ENCODE results near the gene VDAC2.
"Not testable (repeated sequence)": the region's sequence is repeated elsewhere in the genome, so short reads cannot be mapped to it uniquely, and the experiment has no call there.

DNA sequence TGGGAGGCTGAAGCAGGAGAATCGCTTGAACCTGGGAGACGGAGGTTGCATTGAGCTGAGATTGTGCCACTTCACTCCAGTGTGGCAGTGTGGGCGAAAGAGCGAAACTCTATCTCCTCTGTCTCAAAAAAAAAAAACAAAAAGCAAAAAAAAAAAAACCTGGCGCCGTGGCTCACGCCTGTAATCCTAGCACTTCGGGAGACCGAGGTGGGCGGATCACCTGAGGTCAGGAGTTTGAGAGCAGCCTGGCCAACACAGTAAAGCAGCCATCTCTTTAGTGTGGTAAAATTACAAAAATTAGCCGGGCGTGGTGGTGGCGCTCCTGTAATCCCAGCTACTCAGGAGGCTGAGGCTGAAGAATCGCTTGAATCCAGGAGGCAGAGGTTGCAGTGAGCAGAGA, 4.0 kb upstream of the VDAC2 start:
- TF ChIP-seq, protein P1, sequence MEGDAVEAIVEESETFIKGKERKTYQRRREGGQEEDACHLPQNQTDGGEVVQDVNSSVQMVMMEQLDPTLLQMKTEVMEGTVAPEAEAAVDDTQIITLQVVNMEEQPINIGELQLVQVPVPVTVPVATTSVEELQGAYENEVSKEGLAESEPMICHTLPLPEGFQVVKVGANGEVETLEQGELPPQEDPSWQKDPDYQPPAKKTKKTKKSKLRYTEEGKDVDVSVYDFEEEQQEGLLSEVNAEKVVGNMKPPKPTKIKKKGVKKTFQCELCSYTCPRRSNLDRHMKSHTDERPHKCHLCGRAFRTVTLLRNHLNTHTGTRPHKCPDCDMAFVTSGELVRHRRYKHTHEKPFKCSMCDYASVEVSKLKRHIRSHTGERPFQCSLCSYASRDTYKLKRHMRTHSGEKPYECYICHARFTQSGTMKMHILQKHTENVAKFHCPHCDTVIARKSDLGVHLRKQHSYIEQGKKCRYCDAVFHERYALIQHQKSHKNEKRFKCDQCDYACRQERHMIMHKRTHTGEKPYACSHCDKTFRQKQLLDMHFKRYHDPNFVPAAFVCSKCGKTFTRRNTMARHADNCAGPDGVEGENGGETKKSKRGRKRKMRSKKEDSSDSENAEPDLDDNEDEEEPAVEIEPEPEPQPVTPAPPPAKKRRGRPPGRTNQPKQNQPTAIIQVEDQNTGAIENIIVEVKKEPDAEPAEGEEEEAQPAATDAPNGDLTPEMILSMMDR (IDR thresholded peaks at IDR 0.05; ENCODE audit: low read length) = not testable (repeated sequence)
- not testable (repeated sequence) for TF ChIP-seq EZH2 (IDR thresholded peaks at IDR 0.05; ENCODE audit: borderline replicate concordance, low read length)
